Renal pelvis (tissue), 4 donors: ENCODE measurements around the gene IGF1R. TPM values are rescaled to one million over a fixed set of nuclear protein-coding genes. Genes with fewer than 3 reads are reported as not detected.

ENCODE experiments used
- DNase-seq: peaks from one replicate; pipeline ENCODE4 v3.0.0-alpha.2; 2013
- polyA plus RNA-seq, 3 donors: library from polyadenylated mRNA; unstranded; fragments of 120-200 nt; gene quantifications; one replicate each; pipeline ENCODE4 v1.2.1, GENCODE V29; 2013; ENCODE audit not compliant: insufficient read length in 3 of 3

Gene IGF1R
- polyA plus RNA-seq, 3 donors, result 39.9 to 63.7 (median 61.4) TPM

DNA sequence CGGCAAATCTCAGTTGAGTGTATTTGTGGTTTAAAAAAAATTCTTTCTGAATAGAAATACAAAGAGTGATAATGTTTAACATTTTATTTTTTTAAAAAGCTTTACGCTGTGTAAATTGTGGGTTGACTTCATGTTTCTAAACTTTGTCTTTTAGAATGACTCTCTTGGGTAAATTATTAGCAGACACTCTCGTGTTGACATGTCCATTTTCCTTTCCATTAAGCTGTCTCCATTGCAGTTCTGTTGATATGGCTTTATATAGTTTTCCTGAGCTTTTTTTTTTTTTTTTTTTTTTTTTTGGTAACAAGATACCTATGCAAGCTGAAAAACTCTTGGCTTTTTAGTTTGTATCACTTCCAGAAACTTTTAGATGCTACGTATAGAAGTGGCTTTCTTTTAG, 92.6 kb downstream of the IGF1R start:
- no peak for DNase-seq

DNA sequence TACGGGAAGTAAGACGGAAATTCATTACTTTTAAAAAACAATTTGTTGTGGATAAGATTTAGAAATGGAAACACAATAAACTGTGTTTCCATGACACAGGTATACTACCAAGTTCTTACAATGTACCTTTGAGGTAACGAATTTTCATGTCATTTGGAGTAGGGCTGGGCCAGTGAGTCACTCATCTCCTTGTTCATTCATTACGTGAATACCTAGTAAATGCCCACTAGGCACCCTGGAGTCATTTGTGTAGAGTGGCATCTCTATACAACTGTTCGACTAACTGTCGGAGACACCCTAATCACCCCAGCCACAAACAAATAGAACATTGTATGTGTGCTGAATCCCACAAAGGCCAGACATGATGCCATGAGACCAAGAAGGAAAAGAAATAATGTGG, 94.8 kb downstream of the IGF1R start:
- DNase-seq, result no peak

DNA sequence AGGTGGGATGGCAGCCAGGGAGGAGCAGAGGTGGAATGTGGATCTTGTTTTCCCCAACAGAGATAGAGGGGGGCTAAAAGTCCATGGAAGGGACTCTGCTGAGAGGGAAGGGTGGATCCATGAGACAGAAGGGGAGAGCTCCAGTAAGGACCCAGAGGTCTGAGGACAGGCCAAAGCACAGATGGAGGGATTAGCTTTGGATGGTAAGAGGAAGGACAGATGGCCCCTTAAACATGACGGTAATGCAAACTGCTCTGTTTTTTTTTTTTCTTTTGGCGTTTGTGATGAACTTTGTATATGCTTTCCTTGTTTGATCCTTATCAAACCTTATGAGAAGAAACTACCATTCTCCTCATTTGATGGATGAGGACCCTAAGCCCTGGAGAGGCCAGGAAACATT, 96.2 kb downstream of the IGF1R start:
- no peak for DNase-seq

DNA sequence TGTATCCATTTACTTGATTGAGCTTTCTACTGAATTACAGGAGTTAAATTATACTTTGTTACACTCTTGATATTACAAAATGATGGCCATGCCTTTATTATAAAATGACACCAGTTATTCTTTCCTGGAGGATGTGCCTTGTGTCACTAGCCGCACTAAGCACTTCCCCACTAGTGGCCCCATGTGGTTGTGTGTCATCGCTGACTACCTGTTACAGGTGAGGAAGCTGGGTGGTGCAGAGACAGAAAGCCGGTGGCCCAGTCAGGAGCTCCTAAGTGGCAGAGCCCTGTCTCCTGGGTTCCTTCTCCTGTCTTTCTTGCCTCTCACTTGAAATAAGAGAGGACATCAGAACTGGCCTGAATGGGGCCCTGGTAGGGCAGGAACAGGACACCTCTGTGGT, 96.8 kb downstream of the IGF1R start:
- DNase-seq, result no peak

DNA sequence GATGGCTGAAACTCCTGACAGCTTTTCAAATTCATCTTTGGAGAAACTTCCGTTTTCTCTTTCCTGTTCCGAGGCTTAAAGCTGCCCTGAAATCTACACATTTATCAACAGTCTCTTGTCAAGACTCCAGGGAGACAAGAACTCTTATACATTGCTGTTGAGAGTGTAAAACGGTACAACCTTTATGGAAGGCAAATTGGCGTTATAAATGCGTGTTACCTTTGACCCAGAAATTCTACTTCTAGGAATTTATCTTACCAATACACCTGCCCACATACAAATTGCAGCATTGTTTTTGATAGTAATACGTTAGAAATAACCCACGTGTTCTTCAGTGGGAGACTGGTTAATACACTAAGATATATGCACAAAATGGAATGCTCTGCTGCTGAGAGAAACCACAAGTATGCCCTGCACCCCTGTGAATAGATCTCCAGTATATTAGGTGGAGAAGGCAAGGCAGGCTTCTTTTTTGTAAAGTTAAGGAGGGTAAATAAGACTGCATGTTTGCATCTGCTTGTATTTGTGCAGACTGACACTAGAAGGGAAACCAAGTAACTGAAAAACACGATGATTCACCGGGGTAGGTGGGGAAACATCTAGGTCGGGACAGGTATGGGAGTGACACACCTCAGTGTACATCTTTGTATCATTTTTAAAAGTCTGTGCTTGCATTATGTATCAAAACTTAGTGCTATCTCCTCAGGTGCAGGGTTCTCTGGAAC, 97.5 kb downstream of the IGF1R start:
- no peak for DNase-seq

DNA sequence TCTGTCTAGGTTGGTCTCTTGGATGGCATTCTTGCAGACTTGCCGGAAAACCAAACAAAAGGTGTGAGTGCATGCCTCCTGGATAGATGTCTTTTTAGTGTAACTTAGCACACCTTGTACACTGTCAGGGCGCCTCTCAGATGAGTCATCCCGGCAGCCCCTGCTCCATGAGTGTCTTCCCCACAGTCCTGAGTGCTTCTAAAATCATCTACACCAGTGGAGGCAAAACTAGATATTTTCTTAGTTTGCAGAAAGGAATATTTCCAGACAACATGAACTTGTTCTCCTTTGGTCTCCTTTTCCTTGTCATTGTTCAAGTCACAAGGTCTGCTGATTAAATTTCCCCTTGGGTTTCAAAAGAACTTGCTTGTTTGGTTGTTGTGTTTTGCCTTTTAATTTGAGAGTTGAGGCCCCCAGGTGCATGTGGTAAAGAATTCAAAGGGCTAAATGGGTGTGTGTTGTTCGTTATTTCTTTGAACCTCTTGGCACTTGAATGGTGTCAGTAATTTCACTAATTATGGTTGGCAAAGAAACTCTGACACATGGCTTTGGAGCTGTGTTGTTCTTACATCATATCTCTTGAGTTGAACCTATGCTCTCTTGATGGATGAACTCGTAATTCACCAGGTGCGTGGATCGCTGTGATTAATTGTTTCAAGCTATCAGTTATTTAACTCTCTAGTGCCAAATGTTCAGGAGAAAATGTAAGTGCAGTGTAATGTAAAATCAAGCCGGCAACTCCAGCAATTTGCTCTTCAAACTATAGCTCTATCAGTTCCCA, 98.2 kb downstream of the IGF1R start:
- no peak for DNase-seq

DNA sequence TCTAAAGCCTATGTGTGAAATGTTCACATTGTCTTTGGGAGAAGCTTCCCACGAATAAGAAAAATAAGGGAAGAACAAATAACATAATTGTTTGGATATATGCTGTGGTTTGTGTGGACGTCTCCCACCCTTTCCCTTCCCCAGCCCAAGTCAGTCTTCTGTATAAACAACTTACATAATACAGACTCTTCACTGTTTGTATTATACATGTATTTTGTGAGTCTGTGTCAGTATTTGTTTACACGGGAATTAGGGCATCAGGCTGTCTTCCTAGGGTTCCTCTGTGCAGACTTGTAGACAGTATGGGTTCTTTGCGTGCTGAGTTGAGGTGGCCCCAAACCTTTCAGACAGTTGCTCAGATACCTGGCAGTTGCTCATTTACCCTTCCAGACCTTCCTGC, 103.4 kb downstream of the IGF1R start:
- no peak for DNase-seq

DNA sequence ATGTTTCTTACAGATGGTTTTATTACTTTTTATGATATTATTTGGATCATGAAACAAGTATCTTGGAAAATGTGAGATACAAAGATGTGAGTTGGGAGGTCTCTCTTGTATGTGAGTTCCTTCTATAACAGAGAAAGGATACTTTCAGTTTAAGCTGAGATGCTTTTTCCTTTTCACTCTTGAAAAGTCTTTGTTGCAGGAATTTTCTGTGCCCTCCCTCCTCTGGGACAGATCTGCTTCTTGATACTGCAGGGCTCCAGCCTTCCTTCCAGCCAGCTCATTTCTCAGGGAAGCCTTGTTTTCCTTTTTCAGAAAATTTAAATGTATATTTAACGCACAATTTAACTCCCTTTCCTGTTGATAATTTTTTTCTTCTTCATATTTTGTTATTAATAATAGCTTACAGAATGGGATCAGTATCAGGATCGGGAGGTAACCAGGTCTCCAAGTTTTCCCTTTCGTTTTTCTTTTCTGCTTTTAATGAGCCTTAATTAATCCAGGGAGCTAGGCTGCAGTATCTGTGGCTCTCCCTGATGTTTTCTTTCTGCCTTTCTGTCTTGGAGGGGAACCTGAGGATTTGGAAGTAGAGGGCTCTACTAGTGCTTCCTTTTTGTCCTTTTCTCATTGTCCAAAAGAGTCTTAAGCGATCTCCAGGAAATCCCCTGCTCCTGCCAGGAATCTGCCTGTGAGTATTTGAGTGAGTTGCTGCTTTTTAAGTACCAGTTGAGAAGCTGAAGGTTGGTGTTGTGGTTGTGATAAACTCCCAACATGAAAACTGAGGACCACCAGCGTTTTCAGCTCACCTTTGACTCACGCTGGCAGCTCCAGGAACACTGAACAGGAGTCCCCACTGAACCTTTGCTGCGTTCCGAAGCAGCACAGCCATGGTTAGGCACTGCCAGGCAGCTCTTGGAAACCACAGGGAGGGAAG, 105.7 kb downstream of the IGF1R start:
- no peak for DNase-seq

DNA sequence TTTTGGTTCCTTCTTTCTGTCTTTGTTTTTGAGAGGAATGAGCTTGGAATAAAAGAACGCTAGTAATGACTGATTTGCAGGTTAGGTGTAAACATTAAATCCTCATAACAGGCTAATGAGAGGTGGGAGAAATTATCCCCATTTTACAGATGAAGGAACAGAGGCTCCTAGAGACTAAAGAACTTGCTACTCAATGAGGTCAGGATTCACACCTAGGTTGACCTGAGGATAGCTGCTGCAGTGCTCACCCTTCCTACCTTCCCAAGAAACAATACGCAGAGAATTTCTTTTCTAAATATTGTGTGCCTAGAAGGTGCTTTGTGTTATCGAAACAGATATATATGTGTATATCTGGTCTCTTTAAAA, 106.3 kb downstream of the IGF1R start:
- DNase-seq, result no peak

DNA sequence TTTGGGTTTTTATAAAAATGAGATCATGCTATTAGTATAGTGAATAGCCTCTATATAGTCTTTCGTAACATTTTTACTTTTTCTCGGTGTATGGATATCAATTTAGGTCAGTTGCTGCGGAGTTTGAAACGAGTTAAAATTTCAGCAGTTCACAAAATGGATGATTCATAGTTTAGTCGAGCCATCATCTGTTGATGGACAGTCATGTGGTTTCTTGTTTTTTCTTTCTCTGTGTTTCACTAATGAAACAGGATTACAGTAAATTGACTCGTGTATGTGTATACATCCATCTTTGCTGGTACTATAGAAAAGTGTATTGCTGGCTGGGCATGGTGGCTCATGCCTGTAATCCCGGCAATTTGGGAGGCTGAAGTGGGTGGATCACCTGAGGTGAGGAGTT, 106.8 kb downstream of the IGF1R start:
- no peak for DNase-seq

DNA sequence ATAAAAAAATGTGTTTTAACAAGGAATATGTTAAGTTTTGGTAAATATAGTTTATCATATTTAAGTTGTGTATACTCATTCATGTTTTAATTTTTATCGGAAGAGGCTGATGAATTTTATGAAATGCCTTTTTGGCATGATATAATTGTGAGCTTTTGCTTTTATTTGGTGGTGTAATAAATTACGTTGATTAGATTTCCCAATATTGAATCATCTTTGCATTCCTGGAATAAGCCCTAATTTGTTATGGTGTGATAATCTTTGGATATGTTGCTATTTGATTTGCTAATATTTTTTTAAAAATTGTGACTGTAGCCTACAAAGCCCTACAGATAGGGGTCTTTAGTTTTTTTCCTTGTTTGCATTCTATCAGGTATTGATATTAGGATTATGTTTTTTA, 107.4 kb downstream of the IGF1R start:
- DNase-seq, result no peak

DNA sequence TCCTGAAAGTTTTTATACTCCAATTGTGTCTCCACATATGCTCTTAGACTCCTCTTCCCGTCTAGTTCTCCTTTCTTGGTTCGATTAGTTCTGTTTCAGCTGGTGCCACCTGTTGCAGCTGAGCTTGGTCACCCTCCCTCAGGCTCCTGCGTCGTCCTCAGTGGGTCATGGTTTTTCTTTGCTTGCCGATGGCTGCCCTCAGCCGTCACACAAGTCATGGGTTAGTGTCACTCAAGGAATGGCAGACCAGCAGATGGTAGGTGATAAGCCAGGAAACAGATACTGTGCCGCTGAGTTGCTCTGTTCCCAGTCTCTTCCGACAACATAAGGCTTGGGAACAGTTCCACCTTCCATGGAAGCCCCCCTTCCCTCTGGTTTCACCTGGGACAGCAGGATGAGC, 109.9 kb downstream of the IGF1R start:
- no peak for DNase-seq

DNA sequence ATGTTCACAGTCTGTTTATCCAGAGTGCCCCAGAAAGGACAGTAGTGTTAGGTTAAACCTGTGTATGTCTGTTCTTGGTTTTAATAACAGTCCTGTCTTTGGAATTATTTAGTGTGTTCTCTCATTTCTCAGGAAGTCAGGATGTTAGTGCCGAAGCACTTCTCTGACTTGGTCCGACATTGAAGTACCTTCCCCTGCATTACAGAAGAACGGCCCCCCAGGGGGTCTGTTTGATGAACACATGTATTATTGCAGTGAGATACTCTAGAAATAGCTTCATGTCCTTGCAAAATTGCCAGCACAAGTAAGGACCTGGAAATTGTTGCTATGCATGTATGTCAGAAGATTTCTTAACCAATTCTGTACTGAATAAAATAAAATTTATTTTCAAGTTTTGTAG, 110.9 kb downstream of the IGF1R start:
- DNase-seq, result no peak

DNA sequence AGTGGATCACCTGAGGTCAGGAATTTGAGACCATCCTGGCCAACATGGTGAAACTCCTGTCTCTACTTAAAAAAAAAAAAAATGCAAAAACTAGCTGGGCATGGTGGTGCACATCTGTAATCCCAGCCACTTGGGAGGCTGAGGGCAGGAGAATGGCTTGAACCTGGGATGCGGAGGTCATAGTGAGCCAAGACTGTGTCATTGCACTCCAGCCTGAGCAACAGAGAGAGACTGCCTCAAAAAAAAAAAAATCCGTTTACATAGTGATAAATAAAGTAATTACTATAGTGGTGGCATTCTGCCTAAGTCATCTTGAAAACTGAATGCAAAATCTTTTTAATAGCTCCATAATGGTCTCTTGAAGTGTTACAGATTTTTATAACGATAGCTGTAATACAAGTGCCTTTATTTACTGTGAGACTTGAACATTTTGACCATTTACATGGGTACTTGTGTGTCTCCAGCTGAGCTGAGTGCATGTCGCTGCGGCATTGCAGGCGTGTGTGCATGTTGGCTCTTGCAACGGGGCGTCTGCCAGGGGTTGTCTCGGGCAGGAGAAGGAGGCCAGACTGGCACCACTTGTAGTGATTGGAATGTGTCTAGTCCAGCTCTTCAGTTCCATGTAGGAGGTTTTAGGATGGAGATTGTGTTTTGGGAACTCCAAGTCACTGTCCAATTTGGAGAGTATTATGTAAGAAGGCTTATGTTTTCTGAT, 111.9 kb downstream of the IGF1R start:
- DNase-seq, result no peak

DNA sequence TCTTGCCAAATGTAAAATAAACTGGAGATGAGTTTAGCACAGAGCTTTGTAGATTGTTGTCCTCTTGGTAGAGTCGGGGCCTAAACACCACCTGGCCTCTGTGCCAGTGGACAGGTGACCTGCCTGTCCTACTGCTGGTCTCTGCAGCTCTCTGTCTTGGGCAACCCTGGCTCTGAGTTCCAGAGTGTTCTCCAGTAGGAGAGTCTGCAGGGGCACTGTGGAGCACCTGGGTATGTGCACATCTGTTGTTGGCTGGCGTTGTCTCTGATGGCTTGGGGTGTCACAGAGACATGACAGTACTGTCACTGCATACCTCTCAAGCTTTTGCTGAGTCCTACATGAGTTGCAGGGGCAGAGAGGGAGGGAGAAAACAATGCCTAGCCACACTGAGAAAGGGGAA, 112.6 kb downstream of the IGF1R start:
- no peak for DNase-seq

DNA sequence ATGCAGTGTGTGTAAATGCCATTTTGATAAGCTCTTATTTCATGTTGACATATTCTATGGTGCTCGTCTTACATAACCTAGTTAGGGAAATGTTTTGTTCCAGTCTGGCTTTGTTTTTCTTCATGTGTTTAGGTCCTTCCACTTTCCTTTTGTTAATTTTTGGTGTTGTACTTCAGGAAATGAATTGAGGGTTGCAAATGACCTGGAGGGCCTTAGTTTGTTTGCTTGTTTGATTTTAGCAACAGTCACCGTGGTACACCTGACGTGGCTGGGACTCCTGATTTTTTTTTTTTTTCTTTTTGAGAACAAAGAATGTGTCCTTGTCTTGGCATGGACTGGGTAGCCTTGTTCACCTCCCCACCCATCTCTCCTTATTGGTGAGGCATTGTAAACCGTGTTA, 114.8 kb downstream of the IGF1R start:
- DNase-seq, result no peak

DNA sequence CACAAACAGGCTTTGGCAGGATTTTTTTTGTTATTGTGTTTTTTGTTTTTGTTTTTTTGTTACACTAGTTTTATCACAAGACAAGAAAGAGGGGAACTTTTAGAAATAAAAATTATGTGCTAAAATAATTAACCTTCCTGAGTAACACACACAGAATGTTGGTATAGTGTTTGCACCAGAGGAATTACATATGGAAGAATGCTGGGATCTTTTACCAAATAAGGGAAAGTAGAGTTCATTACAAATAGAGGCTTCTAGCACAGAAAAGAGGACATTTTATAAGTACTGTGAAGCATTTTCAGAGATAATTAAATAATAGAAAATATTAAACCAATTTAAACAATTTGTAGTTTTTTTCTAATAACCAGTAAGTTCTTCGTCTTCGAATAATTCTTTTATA, 116.0 kb downstream of the IGF1R start:
- DNase-seq, result no peak

DNA sequence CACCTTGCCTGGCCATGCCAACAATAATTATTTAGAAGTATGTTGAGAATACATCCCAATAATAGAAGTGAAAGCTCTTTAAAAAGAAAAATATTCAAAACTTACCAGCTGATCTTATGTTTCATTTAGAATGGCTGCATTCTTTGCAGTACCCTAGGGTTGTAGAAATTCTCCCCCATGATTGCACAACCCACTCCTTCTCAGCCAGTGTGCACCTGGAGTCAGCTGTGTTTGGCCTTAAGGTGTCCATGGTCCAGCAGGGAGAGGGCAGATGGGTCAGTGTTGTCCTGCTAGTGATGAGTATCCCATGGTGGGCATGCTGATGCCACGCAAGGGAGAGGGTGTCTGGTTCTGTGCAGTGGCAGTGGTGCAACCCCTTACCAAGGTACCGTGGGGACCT, 117.3 kb downstream of the IGF1R start:
- no peak for DNase-seq

DNA sequence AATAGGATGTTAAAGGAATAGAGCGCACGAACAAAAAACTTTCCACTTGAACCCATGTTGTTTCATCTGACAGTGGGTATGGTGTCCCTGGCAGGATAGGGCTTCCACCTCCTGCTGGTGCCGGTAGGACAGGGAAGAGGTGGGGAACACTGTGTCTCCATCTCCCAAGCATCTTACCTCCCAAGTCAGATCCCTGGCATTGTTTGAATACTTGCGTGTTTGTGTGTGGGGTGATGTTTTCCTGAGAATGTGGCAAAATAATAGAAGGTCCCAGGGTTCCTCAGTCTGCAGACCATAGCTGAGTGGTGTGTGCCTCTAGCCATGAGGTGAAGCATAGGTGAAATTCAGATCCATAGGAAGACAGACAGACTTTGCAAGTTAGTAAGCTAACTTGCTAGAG, 119.4 kb downstream of the IGF1R start:
- DNase-seq, result no peak

DNA sequence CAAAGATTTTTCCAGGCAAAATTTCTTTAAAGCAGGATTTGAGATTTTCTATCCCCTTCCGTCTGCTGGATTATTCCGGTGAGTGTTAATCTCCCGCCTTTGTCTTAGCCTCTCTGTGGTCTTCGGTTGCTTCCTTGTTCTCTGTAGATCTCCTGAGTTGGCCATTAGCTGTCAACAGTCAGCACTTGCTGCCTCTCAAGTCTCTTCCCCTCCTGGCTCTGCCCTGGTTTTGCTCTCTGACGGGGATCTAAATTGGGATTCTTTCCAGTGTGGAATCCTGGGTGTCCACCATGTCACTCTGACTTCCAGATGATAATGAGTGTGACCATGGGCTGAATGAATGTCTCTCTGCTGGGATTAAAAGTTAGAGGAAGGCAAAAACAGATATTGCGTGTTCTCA, 121.5 kb downstream of the IGF1R start:
- no peak for DNase-seq

DNA sequence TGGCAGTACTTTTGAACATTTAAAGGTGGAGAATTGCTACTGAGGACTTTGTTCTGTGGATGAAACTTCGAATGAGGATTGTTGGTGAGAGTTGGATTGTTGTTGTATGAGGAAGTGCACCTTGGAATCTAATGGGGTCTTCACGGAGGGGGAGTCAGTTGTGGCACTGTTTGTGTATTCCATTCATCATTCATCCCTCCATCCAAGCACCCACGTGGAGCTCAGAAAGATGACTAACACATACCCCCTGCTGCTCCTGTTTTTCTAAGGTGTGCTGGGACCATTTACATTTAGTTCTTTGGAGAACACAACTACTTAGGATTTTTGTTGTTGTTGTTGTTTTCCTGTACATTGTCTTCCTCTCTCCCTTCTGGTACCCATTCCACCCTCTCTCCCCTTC, 122.6 kb downstream of the IGF1R start:
- DNase-seq, result no peak

DNA sequence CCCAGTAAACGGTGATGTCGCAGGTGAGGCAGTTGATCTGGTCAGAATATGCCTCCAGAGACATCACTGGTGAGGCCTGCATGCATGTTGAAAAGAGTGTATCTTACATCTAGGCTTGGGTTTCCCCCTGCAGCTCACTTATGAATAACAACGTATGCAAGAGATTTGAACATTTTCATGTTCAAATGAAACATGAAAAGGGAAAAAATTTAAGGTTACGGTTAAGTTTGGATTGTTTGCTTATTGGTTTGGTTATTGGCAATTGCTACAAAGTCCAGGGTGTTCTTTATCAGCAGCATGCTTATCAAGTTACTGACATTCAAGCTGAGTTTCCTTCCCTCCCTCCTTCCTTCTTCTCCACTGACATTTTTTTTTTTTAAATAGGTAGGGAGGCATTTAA, 123.2 kb downstream of the IGF1R start:
- no peak for DNase-seq
